Embryonic facial prominence (tissue), 1 donor: Measurements from ENCODE around the gene SHISAL1.

Experiments used
- DNase-seq: peaks from one replicate; pipeline ENCODE4 v3.0.0-alpha.2; 2016; ENCODE audit errors: extremely low spot score

Gene SHISAL1

GRCh38 chr22:44278243-44279068, 34.3 kb downstream of the SHISAL1 start:
- no peak for DNase-seq

GRCh38 chr22:44277386-44278135, 35.2 kb downstream of the SHISAL1 start:
- DNase-seq: no peak

GRCh38 chr22:44276706-44277356, 35.9 kb downstream of the SHISAL1 start:
- no peak for DNase-seq

GRCh38 chr22:44276041-44276440, 36.7 kb downstream of the SHISAL1 start:
- no peak for DNase-seq

- no peak for DNase-seq
Measured at GRCh38 chr22:44275631-44275995, 37.1 kb downstream of the SHISAL1 start.

GRCh38 chr22:44274918-44275630, 37.7 kb downstream of the SHISAL1 start:
- DNase-seq: no peak

- DNase-seq: no peak
Measured at GRCh38 chr22:44273175-44273574, 39.6 kb downstream of the SHISAL1 start.

- no peak for DNase-seq
Measured at GRCh38 chr22:44272401-44272771, 40.4 kb downstream of the SHISAL1 start.

- no peak for DNase-seq
Measured at GRCh38 chr22:44271732-44272400, 40.9 kb downstream of the SHISAL1 start.

- no peak for DNase-seq
Measured at GRCh38 chr22:44271010-44271500, 41.7 kb downstream of the SHISAL1 start.

- DNase-seq: no peak
Measured at GRCh38 chr22:44270556-44270880, 42.2 kb downstream of the SHISAL1 start.

GRCh38 chr22:44269757-44270555, 42.8 kb downstream of the SHISAL1 start:
- DNase-seq: no peak

- DNase-seq: no peak
Measured at GRCh38 chr22:44269117-44269498, 43.6 kb downstream of the SHISAL1 start.

GRCh38 chr22:44268431-44269116, 44.2 kb downstream of the SHISAL1 start:
- DNase-seq: no peak

- no peak for DNase-seq
Measured at GRCh38 chr22:44267856-44268255, 44.9 kb downstream of the SHISAL1 start.

GRCh38 chr22:44266796-44267760, 45.7 kb downstream of the SHISAL1 start:
- DNase-seq: no peak

- no peak for DNase-seq
Measured at GRCh38 chr22:44263547-44263946, 49.2 kb downstream of the SHISAL1 start.

- no peak for DNase-seq
Measured at GRCh38 chr22:44261861-44262595, 50.7 kb downstream of the SHISAL1 start.
